ENCODE data around the gene RABGGTA. TPM values are rescaled to one million over a fixed set of nuclear protein-coding genes. Genes with fewer than 3 reads are reported as not detected.

Gene RABGGTA
- total and polyA plus RNA-seq, 9 donors = 7.9 to 48.3 (median 23.1) TPM

GRCh38 chr14:24238123-24238522, 33.3 kb downstream of the RABGGTA start:
- Histone ChIP-seq H3K9me3 (no peaks in the 10 kb centered on the region), H3K27me3 (no peaks in the 10 kb centered on the region), H3K4me3 (no peak overlapping the region), H3K27ac (no peak overlapping the region), H3K4me1 (ENCODE audit: insufficient read depth) (peaks cover 9% of the 10 kb centered on the region), H3K36me3 (no peaks in the 10 kb centered on the region)
- intact Hi-C loops (cut with DNase I) = no loop called here
- no peak for DNase-seq
- TF ChIP-seq EP300 (IDR thresholded peaks at IDR 0.05) (no peak), CTCF (IDR thresholded peaks at IDR 0.05) (no peak)
- 72 to 79% (median 73%) methylated on average over 5 of the region's 5 CpGs for WGBS, 3 donors

- 90 to 91% (median 90%) methylated on average over 2 of the region's 2 CpGs for WGBS, 3 donors
- no peak overlapping the region for H3K4me3 ChIP-seq
- H3K27me3 ChIP-seq = no peaks in the 10 kb centered on the region
- peaks cover 9% of the 10 kb centered on the region for H3K4me1 ChIP-seq (ENCODE audit: insufficient read depth)
- DNase-seq = no peak
- H3K27ac ChIP-seq = no peak overlapping the region
- intact Hi-C loops (cut with DNase I) = no loop called here
- TF ChIP-seq POLR2A (IDR thresholded peaks at IDR 0.05) (no peak), CTCF (IDR thresholded peaks at IDR 0.05) (no peak), EP300 (IDR thresholded peaks at IDR 0.05) (no peak)
- H3K9me3 ChIP-seq = no peaks in the 10 kb centered on the region
- H3K36me3 ChIP-seq = no peaks in the 10 kb centered on the region
Measured at GRCh38 chr14:24237463-24237955, 33.9 kb downstream of the RABGGTA start.

GRCh38 chr14:24236689-24237462, 34.5 kb downstream of the RABGGTA start:
- H3K36me3 ChIP-seq = no peaks in the 10 kb centered on the region

More at GRCh38 chr14:24236689-24237462, 34.5 kb downstream of the RABGGTA start:
- 88 to 93% (median 92%) methylated on average over 6 of the region's 6 CpGs for WGBS, 3 donors
- H3K27ac ChIP-seq = no peak overlapping the region
- H3K4me3 ChIP-seq = no peak overlapping the region
- intact Hi-C loops (cut with DNase I) = no loop called here
- DNase-seq = no peak
- TF ChIP-seq POLR2A (IDR thresholded peaks at IDR 0.05) (no peak), EP300 (IDR thresholded peaks at IDR 0.05) (no peak), CTCF (IDR thresholded peaks at IDR 0.05) (no peak)
- no peaks in the 10 kb centered on the region for H3K9me3 ChIP-seq
- H3K27me3 ChIP-seq = no peaks in the 10 kb centered on the region
- H3K4me1 ChIP-seq (ENCODE audit: insufficient read depth) = peaks cover 9% of the 10 kb centered on the region

Measured in ovary (tissue), 9 donors.